Esophagus squamous epithelium (tissue), 4 donors: ENCODE measurements around the gene ZIC4.

Source experiments
- CTCF ChIP-seq, 6 experiments: fragments of 450-650 bp in 4 of 6; fragments of 200-600 bp in 2 of 6; sonication (generic) in 2 of 6; IDR thresholded peaks; one replicate each; pipeline ENCODE4 v1.5.1; 2016 to 2019; ENCODE audit warnings: antibody characterized with exemption in 6 of 6, mild to moderate bottlenecking in 4 of 6, moderate library complexity in 4 of 6
- POLR2A ChIP-seq, 4 donors: fragments of 450-650 bp; IDR thresholded peaks; one replicate each; pipeline ENCODE4 v1.6.1; 2017; ENCODE audit warnings: antibody characterized with exemption in 4 of 4, mild to moderate bottlenecking in 4 of 4, moderate library complexity in 3 of 4

GRCh38 chr3:147379651-147380050 lies 26.7 kb downstream of the ZIC4 start:
- no peak for TF ChIP-seq CTCF (IDR thresholded peaks at IDR 0.05)
- TF ChIP-seq POLR2A (IDR thresholded peaks at IDR 0.05), result no peak
